GM12892 (cell line): ENCODE results near the gene WNT11.

Source experiments
- POLR2A ChIP-seq: IDR thresholded peaks from 2 replicates; pipeline ENCODE4 v1.6.1; 2011; ENCODE audit warnings: low read depth, low read length, control low read depth
- POLR2AphosphoS5 ChIP-seq: IDR thresholded peaks from 2 replicates; pipeline ENCODE4 v1.6.1; 2011; ENCODE audit warnings: low read depth, low read length, control low read depth
- TAF1 ChIP-seq: IDR thresholded peaks from 2 replicates; pipeline ENCODE4 v1.6.1; 2011; ENCODE audit warnings: low read depth, mild to moderate bottlenecking, control low read depth, low read length, borderline replicate concordance

GRCh38 chr11:76251576-76251975 is 45.3 kb upstream of the WNT11 start:
- no peak for TF ChIP-seq POLR2AphosphoS5
- TF ChIP-seq TAF1: no peak
- no peak for TF ChIP-seq POLR2A
